ENCODE data around the gene POLG2. TPM values are rescaled to one million over a fixed set of nuclear protein-coding genes. Genes with fewer than 3 reads are reported as not detected.

Gene POLG2
- total RNA-seq, 2 donors from 2014 or later: 6.5 to 18.1 TPM

GRCh38 chr17:64484380-64484779 lies 12.5 kb downstream of the POLG2 start:
- Histone ChIP-seq H3K4me3 (no peak overlapping the region), H3K27ac (no peak overlapping the region), H3K4me1 (no peaks in the 10 kb centered on the region), H3K36me3 (replicated peaks in 1 of 2; ENCODE audit: insufficient read depth in 1 of 2, low read depth in 2 of 2) (peaks cover 0 to 4% of the 10 kb centered on the region in 2 donors), H3K9me3 (no peaks in the 10 kb centered on the region), H3K27me3 (no peaks in the 10 kb centered on the region)
- intact Hi-C loops (cut with DNase I): no loop called here
- no peak for DNase-seq
- TF ChIP-seq POLR2A (IDR thresholded peaks at IDR 0.05) (no peak), CTCF (IDR thresholded peaks at IDR 0.05) (no peak)
- 85 to 89% methylated on average over 3 of the region's 3 CpGs for WGBS, 2 donors
- no peak for ATAC-seq

GRCh38 chr17:64480951-64481350 lies 15.9 kb downstream of the POLG2 start:
- 83 to 88% methylated on average over 1 of the region's 1 CpG for WGBS, 2 donors
- ATAC-seq: no peak
- Histone ChIP-seq H3K9me3 (no peaks in the 10 kb centered on the region), H3K4me3 (no peak overlapping the region), H3K27ac (no peak overlapping the region), H3K27me3 (no peaks in the 10 kb centered on the region), H3K4me1 (no peaks in the 10 kb centered on the region), H3K36me3 (replicated peaks in 1 of 2; ENCODE audit: insufficient read depth in 1 of 2, low read depth in 2 of 2) (peaks cover 3 to 4% of the 10 kb centered on the region in 2 donors)
- intact Hi-C loops (cut with DNase I): no loop called here
- no peak for DNase-seq
- TF ChIP-seq CTCF (IDR thresholded peaks at IDR 0.05): no peak
- TF ChIP-seq POLR2A (IDR thresholded peaks at IDR 0.05): no peak

GRCh38 chr17:64477849-64478248 lies 19.0 kb downstream of the POLG2 start:
- Histone ChIP-seq H3K4me3 (no peak overlapping the region), H3K4me1 (no peaks in the 10 kb centered on the region), H3K27ac (no peak overlapping the region), H3K9me3 (no peaks in the 10 kb centered on the region), H3K36me3 (replicated peaks in 1 of 2; ENCODE audit: insufficient read depth in 1 of 2, low read depth in 2 of 2) (peaks cover 0 to 3% of the 10 kb centered on the region in 2 donors), H3K27me3 (no peaks in the 10 kb centered on the region)
- intact Hi-C loops (cut with DNase I): no loop called here
- ATAC-seq (no peak), DNase-seq (no peak)
- WGBS, 2 donors: 21 to 23% methylated on average over 1 of the region's 1 CpG
- no peak for TF ChIP-seq POLR2A (IDR thresholded peaks at IDR 0.05)
- no peak for TF ChIP-seq CTCF (IDR thresholded peaks at IDR 0.05)

- H3K36me3 ChIP-seq (replicated peaks in 1 of 2; ENCODE audit: insufficient read depth in 1 of 2, low read depth in 2 of 2): no peaks in the 10 kb centered on the region
- H3K9me3 ChIP-seq: no peaks in the 10 kb centered on the region
- H3K4me1 ChIP-seq: no peaks in the 10 kb centered on the region
- no peak for TF ChIP-seq POLR2A (IDR thresholded peaks at IDR 0.05)
- TF ChIP-seq CTCF (IDR thresholded peaks at IDR 0.05): no peak
- intact Hi-C loops (cut with DNase I): no loop called here
- ATAC-seq: no peak
- no peak overlapping the region for H3K4me3 ChIP-seq
- no peaks in the 10 kb centered on the region for H3K27me3 ChIP-seq
- H3K27ac ChIP-seq: no peak overlapping the region
- 67 to 89% methylated on average over 2 of the region's 2 CpGs for WGBS, 2 donors
- no peak for DNase-seq
Observed at GRCh38 chr17:64472564-64472963, 24.3 kb downstream of the POLG2 start.

GRCh38 chr17:64471440-64471839 lies 25.4 kb downstream of the POLG2 start:
- H3K27ac ChIP-seq: no peak overlapping the region
- WGBS, 2 donors: 79 to 92% methylated on average over 3 of the region's 3 CpGs
- ATAC-seq (no peak), DNase-seq (no peak)
- TF ChIP-seq CTCF (IDR thresholded peaks at IDR 0.05) (no peak), POLR2A (IDR thresholded peaks at IDR 0.05) (no peak)
- intact Hi-C loops (cut with DNase I): no loop called here
- no peaks in the 10 kb centered on the region for H3K36me3 ChIP-seq (replicated peaks in 1 of 2; ENCODE audit: insufficient read depth in 1 of 2, low read depth in 2 of 2)
- H3K27me3 ChIP-seq: no peaks in the 10 kb centered on the region
- no peak overlapping the region for H3K4me3 ChIP-seq
- no peaks in the 10 kb centered on the region for H3K4me1 ChIP-seq
- H3K9me3 ChIP-seq: no peaks in the 10 kb centered on the region
